Thyroid gland (tissue), 4 donors: ENCODE data around the gene LIPF. TPM values are rescaled to one million over a fixed set of nuclear protein-coding genes. Genes with fewer than 3 reads are reported as not detected.

ENCODE experiments used
- DNase-seq, 2 donors: peaks; one replicate each; pipeline ENCODE4 v3.0.0-alpha.2; 2019
- H3K27ac ChIP-seq, 3 donors: fragments of 200-600 bp; sonication (generic); 1 replicate in 2 of 3; 2 replicates in 1 of 3; pipeline ENCODE4 v1.5.1; 2016 to 2019; ENCODE audit warnings: mild to moderate bottlenecking in 1 of 3, moderate library complexity in 1 of 3
- H3K27me3 ChIP-seq: fragments of 200-600 bp; sonication (generic); one replicate; pipeline ENCODE4 v1.5.1; 2019
- H3K36me3 ChIP-seq, 2 donors: fragments of 200-600 bp; sonication (generic); one replicate each; pipeline ENCODE4 v1.5.1; 2016 to 2019
- H3K4me1 ChIP-seq, 2 donors: fragments of 200-600 bp; sonication (generic); one replicate each; pipeline ENCODE4 v1.5.1; 2017 to 2019
- H3K4me3 ChIP-seq, 3 donors: fragments of 200-600 bp; sonication (generic); replicated peaks in 1 of 3; 1 replicate in 2 of 3; 2 replicates in 1 of 3; pipeline ENCODE4 v1.5.1; 2016; ENCODE audit warnings: mild to moderate bottlenecking in 1 of 3
- H3K9me3 ChIP-seq: fragments of 200-600 bp; sonication (generic); one replicate; pipeline ENCODE4 v1.5.1; 2017
- POLR2A ChIP-seq, 2 donors: fragments of 450-650 bp; IDR thresholded peaks; one replicate each; pipeline ENCODE4 v1.6.1; 2017; ENCODE audit warnings: antibody characterized with exemption in 2 of 2, mild to moderate bottlenecking in 2 of 2, moderate library complexity in 1 of 2
- WGBS, 2 donors: methylation state at CpG; one replicate each; pipeline ENCODE4 v1.1.5; 2017; 5-methylcytosine and 5-hydroxymethylcytosine counted together
- intact Hi-C: fragments of 100-400 bp; cut with DNase I; formaldehyde crosslinking; loops from one replicate; pipeline ENCODE4 v1.15.1; 2023
- total RNA-seq, 4 donors: library from RNA; depleted of rRNA; stranded (reverse); fragments of >200 nt; gene quantifications; one replicate each; pipeline ENCODE4 v1.2.3, GENCODE V29; 2016
- TF ChIP-seq, protein P1 (sequence below), 6 experiments: fragments of 200-600 bp in 3 of 6; fragments of 450-650 bp in 3 of 6; sonication (generic) in 3 of 6; IDR thresholded peaks; one replicate each; pipeline ENCODE4 v1.5.1; 2016 to 2019; ENCODE audit warnings: antibody characterized with exemption in 6 of 6, mild to moderate bottlenecking in 2 of 6, inconsistent platforms in 1 of 6, moderate library complexity in 1 of 6

Gene LIPF
- total RNA-seq, 4 donors from 2014 or later = not detected

DNA sequence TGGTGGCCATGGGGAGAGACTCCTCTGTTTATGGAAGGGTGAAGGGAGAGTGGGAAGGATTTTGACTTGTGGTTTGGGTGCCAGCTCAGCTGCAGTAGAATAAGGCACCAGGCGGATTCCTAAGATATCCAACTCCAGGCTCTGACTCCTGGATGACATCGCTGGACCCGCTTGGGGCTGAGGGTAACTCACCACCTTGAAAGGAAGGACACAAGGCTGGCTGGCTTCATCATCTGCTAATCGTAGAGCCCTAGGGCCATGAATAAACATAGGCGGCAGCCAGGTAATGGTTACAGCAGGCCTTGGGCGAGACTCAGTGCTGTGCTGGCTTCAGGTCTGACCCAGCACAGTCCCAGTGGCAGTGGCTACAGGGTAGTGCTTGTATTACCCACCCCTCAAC is 25.1 kb downstream of the LIPF start:
- Histone ChIP-seq H3K4me3 (no peak overlapping the region), H3K4me1 (no peaks in the 10 kb centered on the region), H3K36me3 (no peaks in the 10 kb centered on the region), H3K27ac (no peak overlapping the region), H3K9me3 (no peaks in the 10 kb centered on the region), H3K27me3 (no peaks in the 10 kb centered on the region)
- DNase-seq = no peak
- TF ChIP-seq, protein P1, sequence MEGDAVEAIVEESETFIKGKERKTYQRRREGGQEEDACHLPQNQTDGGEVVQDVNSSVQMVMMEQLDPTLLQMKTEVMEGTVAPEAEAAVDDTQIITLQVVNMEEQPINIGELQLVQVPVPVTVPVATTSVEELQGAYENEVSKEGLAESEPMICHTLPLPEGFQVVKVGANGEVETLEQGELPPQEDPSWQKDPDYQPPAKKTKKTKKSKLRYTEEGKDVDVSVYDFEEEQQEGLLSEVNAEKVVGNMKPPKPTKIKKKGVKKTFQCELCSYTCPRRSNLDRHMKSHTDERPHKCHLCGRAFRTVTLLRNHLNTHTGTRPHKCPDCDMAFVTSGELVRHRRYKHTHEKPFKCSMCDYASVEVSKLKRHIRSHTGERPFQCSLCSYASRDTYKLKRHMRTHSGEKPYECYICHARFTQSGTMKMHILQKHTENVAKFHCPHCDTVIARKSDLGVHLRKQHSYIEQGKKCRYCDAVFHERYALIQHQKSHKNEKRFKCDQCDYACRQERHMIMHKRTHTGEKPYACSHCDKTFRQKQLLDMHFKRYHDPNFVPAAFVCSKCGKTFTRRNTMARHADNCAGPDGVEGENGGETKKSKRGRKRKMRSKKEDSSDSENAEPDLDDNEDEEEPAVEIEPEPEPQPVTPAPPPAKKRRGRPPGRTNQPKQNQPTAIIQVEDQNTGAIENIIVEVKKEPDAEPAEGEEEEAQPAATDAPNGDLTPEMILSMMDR (IDR thresholded peaks at IDR 0.05) = no peak
- TF ChIP-seq POLR2A (IDR thresholded peaks at IDR 0.05) = no peak
- 96 to 97% methylated on average over 6 of the region's 6 CpGs for WGBS, 2 donors
- intact Hi-C loops = no loop called here

DNA sequence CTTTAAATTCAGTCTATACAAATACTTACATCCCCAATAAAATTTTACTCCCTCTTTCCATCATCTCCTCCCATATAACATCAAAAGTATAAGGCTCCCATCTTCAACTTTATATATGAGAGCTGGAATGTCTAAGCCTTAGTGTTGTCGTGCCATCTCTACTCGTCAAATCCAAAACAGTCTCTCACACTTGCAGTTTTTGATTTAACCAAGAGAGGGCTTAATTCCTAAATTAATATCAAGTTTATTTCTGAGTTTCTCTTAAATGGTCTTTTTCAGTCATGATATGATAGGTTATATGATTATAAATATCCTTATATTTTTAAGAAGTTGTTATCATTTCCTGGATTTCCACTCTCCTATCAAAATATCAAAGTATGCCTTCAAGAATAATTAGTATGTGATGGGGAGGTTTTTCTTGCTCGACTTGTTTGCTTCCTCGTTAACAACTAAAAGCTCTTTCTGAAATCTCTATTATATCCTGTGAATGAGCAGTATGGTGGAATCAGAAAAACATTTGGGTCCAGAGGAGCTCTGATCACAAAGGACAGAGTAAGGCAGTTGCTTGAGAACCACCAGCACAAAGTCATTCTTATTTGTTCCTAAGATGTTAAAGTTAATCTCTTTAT is 29.3 kb downstream of the LIPF start:
- H3K4me1 ChIP-seq = no peaks in the 10 kb centered on the region
- H3K27ac ChIP-seq = no peak overlapping the region
- TF ChIP-seq, protein P1 (IDR thresholded peaks at IDR 0.05) = peak in 1 of 6 experiments; percentile 25
- no peak for TF ChIP-seq POLR2A (IDR thresholded peaks at IDR 0.05)
- H3K4me3 ChIP-seq = no peak overlapping the region
- no peak for DNase-seq
- H3K9me3 ChIP-seq = no peaks in the 10 kb centered on the region
- intact Hi-C loops = no loop called here
- H3K27me3 ChIP-seq = no peaks in the 10 kb centered on the region
- 48 to 70% methylated on average over 4 of the region's 4 CpGs for WGBS, 2 donors
- no peaks in the 10 kb centered on the region for H3K36me3 ChIP-seq

DNA sequence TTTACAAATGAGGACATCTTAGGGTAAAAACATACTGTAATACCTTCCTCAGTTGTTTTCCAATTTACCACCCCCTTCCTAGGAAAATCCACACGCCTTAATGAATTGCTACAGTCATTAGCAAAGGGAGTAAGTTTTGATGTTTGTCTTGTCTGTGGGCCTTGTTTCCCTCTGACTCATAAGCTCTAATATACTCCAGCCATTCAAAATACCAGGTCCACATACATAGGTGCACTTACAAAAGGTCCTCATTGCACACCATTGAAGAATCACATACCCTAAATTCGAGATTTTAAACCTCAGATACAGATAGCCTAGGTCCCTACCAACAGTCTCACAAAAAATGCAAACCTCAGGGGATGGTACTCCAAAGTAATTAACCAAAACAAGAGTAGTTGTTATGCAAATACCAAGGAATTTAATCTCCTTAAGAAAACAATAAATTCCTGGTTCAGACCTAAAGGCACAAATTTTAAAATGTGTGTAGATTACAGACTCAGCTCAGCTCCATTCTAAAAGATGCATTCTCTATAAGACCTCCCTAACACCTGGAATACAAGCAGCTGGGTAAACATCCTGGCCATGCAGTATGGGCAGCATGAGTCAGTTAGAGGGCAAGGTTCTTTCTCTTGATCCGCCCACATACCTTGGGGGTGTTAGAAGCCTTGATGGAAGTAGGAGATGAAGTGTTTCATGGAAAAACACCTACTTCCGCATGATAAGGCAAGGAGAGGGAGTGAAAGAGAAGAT is 38.8 kb downstream of the LIPF start:
- Histone ChIP-seq H3K27ac (no peak overlapping the region), H3K4me3 (no peak overlapping the region), H3K27me3 (no peaks in the 10 kb centered on the region), H3K36me3 (no peaks in the 10 kb centered on the region), H3K4me1 (no peaks in the 10 kb centered on the region), H3K9me3 (no peaks in the 10 kb centered on the region)
- intact Hi-C loops = no loop called here
- WGBS, 2 donors = 68 to 73% methylated on average over 4 of the region's 4 CpGs
- TF ChIP-seq POLR2A (IDR thresholded peaks at IDR 0.05) = no peak
- TF ChIP-seq, protein P1 (IDR thresholded peaks at IDR 0.05) = no peak
- DNase-seq = no peak

DNA sequence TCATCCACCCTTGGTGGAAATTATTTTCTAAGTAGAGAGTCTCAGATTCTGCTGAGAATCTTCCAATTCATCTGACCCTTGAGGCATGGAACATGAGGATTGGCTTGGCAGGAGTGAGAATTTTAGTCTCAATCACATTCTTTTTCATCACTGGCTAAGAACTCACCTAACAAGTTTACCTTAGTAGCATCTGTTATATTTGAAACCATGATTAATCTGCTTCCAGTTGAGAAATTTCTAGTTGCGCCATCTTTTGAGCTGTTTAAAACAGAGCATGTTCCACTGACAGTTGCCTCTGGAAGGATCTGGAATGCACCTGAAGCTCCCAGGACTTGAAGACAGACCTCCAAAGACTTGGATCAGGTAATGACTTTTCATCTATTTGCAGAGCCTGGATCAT is 41.7 kb downstream of the LIPF start, which contains the start of gene LIPK:
Gene LIPK, plus strand, starts transcription at position 292 of the 400 bp plus-strand sequence. CDS start 18,295 bp downstream, outside the sequence.
- 97 to 100% methylated on average over 1 of the region's 1 CpG for WGBS, 2 donors
- no peaks in the 10 kb centered on the region for H3K36me3 ChIP-seq
- no peaks in the 10 kb centered on the region for H3K9me3 ChIP-seq
- intact Hi-C loops = no loop called here
- no peaks in the 10 kb centered on the region for H3K4me1 ChIP-seq
- H3K27ac ChIP-seq = no peak within 1 kb of the TSS
- H3K4me3 ChIP-seq = no peak within 1 kb of the TSS
- DNase-seq = no peak
- no peaks in the 10 kb centered on the region for H3K27me3 ChIP-seq
- TF ChIP-seq, protein P1 (IDR thresholded peaks at IDR 0.05) = no peak
- TF ChIP-seq POLR2A (IDR thresholded peaks at IDR 0.05) = no peak
